SW 1271 (cell line): ENCODE results near the gene PSMA6.
"Not testable (repeated sequence)": the region's sequence is repeated elsewhere in the genome, so short reads cannot be mapped to it uniquely, and the experiment has no call there.

Experiments used
- DNase-seq, 2 experiments: peaks; one replicate each; lab custom pipeline; 2025; lab: John Stamatoyannopoulos, UW

PSMA6 gene

GRCh38 chr14:35326375-35326774 lies 34.2 kb downstream of the PSMA6 start:
- DNase-seq: no peak

GRCh38 chr14:35331605-35332516 lies 39.7 kb downstream of the PSMA6 start:
- no peak for DNase-seq

- no peak for DNase-seq
Measured at GRCh38 chr14:35332517-35333263, 40.5 kb downstream of the PSMA6 start.

- no peak for DNase-seq
Measured at GRCh38 chr14:35333264-35333730, 41.1 kb downstream of the PSMA6 start.

GRCh38 chr14:35333797-35334743 lies 41.9 kb downstream of the PSMA6 start:
- no peak for DNase-seq

GRCh38 chr14:35335388-35336092 lies 43.4 kb downstream of the PSMA6 start:
- DNase-seq: peak in 1 of 2 experiments; percentile 13

- not testable (repeated sequence) for DNase-seq
Measured at GRCh38 chr14:35336171-35336493, 44.0 kb downstream of the PSMA6 start.

- no peak for DNase-seq
Measured at GRCh38 chr14:35336494-35337268, 44.5 kb downstream of the PSMA6 start.

GRCh38 chr14:35337269-35338255 lies 45.4 kb downstream of the PSMA6 start:
- DNase-seq: no peak

GRCh38 chr14:35338731-35339405 lies 46.7 kb downstream of the PSMA6 start:
- no peak for DNase-seq

- DNase-seq: no peak
Measured at GRCh38 chr14:35339761-35340406, 47.7 kb downstream of the PSMA6 start.

- no peak for DNase-seq
Measured at GRCh38 chr14:35340616-35341453, 48.7 kb downstream of the PSMA6 start.

GRCh38 chr14:35341454-35341750 lies 49.2 kb downstream of the PSMA6 start:
- DNase-seq: no peak

- DNase-seq: peak in 1 of 2 experiments; percentile 57
Measured at GRCh38 chr14:35341751-35342488, 49.7 kb downstream of the PSMA6 start.

GRCh38 chr14:35342489-35343010 lies 50.4 kb downstream of the PSMA6 start:
- DNase-seq: no peak

- no peak for DNase-seq
Measured at GRCh38 chr14:35343702-35344101, 51.5 kb downstream of the PSMA6 start.
